HG02970 (cell line): ENCODE measurements around the gene WNK1.
"Not testable (repeated sequence)": the region's sequence is repeated elsewhere in the genome, so short reads cannot be mapped to it uniquely, and the experiment has no call there.

Source experiments
- ATAC-seq: cut with Tn5 transposase; IDR thresholded peaks from one replicate; pipeline ENCODE4 v1.9.1; 2021; ENCODE audit warnings: mild to moderate bottlenecking, moderate library complexity, moderate number of reproducible peaks; ENCODE audit not compliant: unreplicated experiment, low FRiP score

WNK1 gene

DNA sequence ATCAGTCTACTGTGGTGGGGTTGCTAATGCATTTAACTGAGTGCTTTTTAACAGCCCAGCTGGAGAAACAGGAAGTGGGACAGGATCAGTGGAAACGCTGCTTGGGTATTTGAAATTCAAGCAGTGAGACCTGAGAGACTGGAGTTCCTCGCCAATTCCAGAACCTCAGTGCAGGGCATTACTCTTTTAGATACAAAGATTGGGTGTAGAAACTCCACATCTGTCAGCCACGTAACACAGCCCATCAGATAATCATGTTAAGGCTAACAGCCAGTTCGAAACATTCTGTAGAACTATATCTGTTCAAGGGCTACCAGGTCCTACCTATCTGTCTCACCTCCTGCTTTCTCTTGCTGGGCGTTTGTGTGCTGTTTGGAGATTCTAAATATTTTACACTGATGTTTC, 151.6 kb downstream of the WNK1 start:
- ATAC-seq: no peak

DNA sequence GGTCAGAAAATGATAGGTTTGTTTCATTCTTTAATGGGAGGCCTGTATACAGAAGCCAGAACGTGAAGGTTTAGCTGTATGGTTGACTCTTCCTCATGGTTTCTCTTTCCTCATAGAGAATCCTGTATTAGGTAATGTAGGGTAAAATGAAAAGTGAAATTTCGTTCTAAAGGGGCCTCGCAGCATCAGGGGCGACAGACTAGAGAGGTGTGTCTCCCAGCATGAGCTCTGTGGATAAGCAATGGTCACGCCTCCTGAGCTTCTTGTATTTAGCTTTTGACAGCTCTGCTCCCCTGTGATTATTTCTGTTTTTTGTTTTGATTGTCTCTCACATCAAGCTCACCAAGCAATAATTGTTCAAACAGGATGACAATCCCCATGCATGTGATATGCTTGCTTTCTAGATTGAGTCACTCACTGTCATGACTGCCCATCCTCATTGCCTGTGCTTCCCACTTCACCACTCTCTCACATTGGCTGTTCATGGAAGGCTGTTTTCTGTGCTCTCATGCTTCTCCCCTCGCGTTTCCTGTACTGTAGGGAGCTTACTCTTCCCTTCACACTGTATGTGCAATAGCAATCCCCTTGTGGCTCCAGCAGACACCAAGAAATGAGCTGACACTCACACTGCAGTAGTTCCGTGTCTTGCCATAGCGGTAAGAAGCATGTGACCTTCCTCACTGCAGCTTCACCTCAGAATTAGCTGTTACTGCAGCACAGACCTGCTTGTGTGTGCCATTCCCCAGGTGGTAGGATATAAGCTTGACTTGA, 153.1 kb downstream of the WNK1 start:
- ATAC-seq: no peak

DNA sequence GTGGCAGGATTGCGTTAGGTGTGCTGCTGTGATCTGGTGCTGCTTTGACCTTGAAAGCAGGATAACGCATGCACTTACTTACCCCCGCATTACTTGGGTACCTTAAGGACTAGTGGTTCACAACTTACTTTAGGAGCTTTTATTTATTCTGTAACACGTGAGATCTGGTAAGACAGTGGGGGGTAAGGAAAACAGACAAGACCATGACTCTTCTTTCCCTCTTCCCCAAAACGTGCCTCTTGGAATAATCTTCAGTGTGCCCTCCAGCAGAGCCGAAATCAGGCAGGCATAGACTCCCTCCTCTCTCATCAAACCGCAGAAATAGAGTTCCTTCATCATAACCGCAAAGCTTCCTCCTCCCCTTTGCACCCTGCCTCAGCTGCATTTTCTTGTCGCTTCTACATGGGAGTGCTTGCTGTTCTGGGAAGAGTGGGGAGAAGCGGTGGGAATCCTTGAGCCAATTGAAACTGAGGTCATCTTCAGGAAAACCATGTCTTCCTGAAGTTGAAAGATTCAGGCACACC, 153.7 kb downstream of the WNK1 start:
- ATAC-seq: no peak

DNA sequence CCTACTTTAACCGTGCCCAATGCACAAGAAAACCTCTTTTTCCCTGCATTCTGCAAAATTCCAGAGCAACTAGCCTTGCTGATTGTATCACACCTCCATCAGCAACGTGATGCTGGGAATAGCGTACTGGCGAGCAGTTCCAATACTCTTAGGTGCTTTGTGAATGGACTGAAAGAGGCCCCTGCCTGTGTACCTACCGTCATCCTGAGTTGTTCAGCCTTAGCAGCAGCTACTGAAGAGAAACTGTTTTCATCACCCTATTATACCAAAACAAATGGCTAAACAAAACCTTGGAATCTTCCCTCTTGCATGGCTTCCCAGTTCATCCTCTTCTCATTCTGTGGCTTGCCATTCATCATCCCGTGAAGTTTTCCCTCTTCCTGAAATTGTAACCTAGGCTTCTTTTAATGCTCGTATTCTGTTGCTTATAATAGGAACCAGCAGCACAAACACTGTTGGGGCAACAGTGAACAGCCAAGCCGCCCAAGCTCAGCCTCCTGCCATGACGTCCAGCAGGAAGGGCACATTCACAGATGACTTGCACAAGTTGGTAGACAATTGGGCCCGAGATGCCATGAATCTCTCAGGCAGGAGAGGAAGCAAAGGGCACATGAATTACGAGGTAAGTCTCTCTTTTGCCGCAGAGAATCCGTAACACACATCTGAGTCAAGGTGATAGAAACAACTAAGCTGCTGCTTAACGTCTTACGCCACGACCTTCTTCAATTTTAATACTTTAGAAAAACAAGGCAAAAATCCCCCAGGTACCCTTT, 155.2 kb downstream of the WNK1 start:
- ATAC-seq: no peak

DNA sequence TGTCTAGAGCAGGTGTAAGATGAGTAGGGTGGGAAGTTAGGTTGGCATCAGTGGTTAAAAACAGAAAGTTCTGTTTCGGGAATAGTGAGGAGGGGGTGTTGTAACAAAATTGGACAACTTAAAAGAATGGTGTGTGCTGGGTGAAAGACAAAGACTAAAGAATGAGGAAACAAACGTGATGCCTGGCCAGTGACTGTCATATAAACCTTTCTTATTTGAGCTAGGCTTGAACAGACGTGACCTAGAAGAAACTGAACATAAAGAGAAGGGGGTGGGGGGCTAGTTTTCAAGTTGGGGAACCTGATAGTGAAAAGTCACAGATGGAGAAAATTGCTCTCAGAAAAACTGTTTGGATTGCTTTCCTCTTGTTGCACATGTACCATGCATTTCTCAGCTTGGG, 157.5 kb downstream of the WNK1 start:
- no peak for ATAC-seq

DNA sequence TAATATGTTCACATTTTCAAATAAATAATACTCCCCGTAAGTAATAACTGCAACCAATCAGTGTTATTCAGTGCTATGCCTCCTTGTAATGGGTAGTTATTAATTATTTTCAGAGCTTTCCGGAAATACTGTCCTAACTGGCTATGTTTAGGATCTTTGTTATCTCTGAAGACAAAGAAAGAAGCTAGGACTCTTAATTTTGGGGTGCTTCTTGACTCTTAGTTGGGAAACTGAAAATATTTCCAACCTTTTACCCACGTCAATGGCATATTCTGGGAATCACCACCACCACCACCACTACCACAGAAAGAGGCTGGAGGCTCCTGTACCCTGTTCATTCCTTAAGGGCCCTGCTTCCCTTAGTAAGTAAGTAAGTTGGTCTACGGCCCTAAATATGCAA, 158.0 kb downstream of the WNK1 start:
- ATAC-seq: no peak

DNA sequence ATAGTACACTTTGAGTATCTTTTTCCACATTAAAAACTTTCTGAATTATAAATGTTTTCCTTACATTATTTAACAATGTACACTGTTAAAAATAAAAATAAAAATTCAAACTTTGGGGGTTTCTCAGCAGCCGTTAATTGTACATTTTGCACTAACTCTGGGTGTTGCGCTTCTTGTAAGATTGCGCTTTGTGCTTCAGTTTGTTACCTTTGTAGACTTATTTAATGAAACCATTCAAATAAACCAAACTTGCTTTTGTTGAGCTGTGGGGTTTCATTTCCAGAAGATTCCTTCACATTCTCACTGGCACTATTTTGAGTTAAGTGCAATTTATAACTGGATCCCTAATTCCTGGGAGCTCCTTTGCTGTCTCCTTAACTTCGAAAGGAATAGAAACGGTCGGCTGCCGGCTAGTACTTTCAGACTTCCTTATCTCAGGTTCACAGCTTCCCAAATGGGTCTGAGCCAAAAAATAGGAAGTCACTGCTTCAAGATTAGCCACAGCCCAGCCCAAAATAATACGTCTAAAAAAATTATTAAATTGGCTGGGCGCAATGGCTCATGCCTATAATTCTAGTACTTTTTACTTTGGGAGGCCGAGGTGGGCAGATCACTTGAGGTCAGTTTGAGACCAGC, 158.9 kb downstream of the WNK1 start:
- no peak for ATAC-seq

DNA sequence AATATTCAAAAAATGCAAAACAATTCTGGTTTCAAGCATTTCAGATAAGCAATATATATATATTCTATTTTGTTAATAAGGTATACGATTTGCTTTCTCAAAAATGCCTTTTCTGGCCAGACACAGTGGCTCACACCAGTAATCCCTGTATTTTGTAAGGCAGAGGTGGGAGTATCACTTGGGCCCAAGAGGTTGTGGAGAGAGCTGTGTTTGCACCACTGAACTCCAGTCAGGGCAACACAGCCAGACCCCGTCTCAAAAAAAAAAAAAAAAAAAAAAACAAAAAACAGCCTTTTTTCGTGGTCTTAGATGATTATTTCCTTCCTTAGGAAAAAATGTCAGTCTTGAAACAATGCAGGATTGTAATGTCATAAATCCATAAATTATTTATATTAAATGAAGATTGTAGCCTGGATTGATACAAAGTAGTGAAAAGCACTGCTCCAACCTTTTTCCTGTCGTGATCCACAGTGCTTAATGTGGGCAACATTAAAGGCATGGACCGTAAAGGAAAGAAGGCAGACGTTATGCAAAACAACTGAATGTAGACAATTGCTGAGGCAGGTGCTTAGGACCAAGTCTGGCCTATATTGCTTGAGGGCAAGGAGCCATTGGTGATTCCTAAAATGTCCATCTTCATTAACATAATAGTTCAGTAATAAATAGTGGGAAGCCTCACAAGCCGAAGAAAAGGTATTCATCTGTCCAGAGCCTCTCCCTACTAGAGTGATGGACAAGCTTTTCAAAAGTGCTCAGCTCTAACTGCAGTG, 160.3 kb downstream of the WNK1 start:
- no peak for ATAC-seq

DNA sequence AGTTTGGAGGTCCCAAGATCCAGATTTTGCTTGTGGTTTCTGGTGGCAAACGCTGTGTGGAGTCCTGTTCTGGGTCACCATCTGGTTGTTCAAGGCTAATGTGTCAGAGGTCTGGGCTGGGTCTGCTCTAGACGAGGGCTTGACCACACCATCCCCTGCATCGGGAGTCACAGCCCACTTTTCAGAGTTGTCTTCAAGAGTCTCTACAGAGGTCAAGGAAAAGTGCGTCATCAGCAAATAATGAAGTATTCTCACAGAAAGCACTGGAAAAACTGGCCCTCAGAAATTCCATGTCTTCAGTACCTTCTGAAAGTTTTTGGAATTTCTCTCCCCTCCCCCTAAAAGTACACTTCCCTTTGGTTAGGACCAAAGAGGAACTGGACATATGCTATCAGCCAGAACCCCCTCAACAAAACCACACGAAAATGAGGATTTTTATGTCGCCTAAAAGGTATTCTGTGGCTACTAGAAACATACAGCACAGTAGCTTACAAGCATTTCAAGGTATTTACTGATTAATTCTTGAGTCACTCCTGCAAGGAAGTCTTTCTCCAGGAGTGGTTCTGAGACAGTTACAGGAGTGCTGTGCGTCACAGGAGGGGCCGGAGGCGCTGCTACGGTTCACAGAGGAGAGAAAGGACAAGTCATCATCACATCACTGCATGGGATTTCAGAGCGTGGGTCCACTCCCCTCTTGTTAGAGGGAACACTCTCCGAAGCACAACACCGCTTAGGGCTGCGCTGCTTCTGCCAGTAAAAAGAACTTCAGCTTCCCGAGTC, 161.7 kb downstream of the WNK1 start:
- no peak for ATAC-seq

DNA sequence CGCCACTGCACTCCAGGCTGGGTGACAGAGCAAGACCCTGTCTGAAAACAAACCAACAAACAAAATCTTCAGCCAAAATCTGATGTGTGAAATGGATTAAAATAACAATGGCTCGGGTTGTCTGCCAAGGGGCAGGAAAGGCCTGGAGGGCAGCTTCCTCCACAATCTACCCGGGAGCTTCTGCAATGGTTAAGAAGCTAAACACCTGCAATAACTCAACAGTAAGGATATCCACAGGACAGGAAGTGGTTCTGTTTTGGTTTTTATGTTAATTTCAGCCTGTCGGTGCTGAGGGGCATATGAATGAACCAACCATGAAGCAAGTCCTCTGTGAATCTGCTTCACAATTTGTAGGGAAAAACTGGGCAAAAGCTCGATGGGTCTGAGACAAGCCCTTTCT, 162.7 kb downstream of the WNK1 start:
- no peak for ATAC-seq

DNA sequence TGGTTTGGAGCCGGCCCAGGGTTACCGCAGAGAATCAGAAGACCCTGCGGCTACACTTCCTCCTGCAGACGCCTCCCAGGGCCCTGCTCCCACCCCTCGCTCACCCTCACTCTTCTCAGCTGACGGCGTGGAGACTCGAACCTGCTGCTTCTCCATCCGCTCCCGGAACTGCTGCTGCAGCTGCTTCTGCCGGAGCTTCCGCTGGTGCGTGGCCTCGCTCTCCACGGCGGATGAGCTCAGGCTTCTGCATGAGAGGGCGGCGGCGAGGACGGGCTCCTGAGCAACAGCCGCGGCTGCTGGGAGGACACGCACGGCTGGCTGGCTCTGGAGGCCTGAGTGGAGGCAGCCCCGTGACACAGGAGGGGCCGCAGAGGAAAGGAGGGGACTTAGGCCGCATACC, 163.9 kb downstream of the WNK1 start:
- ATAC-seq: no peak

DNA sequence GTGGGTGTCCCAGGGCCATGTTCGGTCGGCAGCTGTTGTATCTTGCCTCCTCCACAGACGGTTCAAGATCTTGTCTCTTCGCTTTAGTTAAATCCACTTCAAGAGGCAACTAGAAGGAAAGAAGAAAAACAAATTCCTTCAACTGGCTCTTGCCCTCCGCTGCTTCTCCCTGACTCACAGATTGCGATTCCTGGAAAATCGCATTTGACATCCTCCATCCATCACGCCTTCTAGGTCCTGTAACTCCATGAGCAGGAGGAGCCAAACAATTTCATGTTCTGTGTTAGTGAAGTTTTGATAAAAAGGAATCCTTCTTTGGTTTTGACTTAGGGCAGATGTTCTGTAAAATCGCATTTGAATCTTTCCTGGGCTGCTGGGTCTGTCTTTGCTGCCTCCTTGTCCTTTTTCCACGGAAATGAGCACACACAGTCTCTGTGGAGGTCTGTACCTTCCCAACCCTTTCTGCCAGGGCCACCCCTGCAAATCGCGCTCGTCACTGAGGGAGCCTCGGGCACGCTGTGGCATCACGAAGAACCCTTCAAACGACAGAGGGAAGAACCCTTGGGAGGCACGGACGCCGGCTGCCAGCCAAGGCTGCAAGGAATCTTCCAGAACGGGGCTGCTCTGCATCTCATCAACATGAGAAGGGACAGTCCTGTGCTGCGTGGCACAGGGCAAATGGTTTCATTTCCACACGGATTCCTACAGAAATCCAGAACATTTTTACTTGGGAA, 164.5 kb downstream of the WNK1 start:
- no peak for ATAC-seq

DNA sequence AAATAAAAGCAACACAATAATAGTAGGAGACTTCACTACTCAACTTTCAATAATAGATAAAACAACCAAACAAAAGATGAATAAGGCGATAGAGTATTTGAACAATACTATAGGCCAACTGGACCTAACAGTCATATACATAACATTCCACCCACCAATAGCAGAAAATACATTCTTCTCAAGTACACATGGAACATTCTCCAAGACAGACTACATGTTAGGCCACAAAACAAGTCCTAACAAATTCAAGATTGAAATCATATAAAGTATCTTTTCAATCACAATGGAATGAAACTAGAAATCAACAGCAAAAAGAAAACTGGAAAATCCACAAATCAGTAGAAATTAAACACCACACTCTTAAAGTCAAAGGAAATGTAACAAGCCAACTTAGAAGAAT, 168.3 kb downstream of the WNK1 start:
- no peak for ATAC-seq

DNA sequence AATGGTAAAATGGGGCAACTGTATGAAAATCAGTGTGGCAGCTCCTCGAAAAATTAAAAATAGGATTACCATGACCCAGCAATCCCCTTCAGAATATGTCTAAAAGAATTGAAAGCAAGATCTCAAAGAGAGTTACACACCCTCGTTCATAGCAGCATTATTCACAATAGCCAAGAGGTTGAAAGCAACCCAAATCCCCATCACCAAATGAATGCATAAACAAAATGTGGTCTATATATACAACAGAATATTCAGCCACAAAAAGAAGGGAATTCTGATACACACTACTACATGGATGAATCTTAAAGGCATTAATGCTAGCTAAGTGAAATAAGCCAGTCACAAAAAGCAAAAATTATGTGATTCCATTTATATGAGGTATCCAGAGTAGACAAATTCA, 169.9 kb downstream of the WNK1 start:
- no peak for ATAC-seq

DNA sequence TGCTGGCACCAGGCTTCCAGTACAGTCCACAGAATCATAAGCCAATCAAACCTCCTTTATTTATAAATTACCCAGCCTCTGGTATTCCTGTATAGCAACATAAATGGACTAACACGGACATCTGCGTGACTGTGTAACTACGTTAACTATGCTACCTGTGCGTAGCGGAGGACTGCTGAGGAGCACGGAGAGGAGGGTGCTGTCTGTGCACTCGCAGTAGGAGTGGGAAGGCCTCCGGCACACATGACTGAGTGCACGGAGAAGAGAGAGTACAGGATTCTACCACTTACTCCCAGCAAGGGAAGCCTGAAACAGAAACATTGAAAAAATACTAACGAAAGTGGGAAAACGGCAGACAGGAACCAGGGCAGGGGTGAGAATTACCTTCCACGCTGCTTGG, 174.3 kb downstream of the WNK1 start:
- no peak for ATAC-seq

DNA sequence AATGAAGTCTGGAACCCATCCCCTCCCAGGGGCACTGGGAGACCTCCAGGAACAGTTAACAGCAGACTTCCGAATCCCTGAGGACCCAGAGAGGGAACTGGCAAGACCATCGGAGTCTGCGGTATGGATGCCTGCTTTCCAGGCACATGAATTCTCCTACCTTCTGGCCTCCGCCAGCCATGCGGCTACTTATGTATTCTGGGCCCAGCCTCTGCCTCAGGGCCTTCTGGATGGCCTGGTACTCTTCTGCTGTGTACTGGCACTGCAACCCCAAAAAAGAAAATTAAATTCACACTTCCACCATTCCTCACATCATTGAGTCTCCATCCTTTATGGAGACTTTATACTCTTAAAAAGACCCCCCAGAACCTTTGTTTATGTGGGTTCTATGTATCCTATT, 178.7 kb downstream of the WNK1 start:
- ATAC-seq: no peak

DNA sequence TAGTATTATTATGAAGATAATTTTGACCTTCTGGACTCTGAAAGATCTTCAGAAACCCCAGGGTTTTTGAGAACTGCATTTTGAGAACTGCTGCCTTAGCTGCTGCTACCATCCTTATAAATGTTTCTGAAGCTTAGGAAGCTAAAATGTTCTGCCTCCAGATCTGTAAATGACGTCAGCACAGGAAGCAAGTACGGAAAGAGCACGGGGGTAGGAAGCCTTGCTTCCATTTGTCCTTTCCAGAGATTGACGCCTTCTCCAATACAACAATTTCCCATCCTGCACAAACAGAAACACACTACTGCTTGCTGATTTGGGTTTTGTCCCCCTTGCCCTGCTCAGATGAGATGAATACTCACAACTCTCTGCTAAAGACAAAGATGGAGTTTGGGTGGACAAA, 179.2 kb downstream of the WNK1 start:
- ATAC-seq: no peak

DNA sequence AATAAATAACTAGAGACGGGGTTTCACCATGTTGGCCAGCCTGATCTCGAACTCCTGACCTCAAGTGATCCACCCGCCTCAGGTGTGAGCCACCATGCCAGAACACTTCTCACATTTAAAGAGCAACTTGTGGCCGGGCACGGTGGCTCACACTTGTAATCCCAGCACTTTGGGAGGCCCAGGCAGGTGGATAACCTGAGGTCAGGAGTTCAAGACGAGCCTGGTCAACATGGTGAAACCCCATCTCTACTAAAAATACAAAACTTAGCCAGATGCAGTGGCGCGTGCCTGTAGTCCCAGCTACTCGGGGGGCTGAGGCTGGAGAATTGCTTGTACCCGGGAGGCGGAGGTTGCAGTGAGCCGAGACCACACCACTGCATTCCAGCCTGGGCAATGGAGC, 183.5 kb downstream of the WNK1 start:
- not testable (repeated sequence) for ATAC-seq
